ENCODE data around the gene MORF4L1. TPM values are rescaled to one million over a fixed set of nuclear protein-coding genes. Genes with fewer than 3 reads are reported as not detected.

Gene MORF4L1
- total RNA-seq, 4 donors from 2014 or later, result 149 to 330 (median 235) TPM

DNA sequence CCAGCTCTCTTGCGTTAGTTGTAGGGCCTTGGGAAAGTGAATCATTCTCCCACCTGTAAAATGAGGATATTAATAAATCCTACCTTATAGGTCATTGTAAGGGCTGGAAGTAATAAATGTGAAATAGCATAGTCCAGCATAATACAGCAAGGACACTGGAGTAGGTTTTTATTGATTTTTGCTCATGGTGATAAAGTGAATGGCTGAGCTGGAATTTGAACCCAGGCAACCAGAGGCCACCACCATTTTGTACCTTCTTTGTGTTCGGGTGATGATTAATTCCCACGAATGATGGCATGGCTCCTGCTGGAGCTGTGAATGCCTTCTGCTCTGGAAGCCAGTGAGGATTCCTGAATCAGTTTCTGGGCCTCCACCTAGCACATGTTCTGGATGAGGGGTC lies 40.3 kb downstream of the MORF4L1 start:
- no peak for TF ChIP-seq POLR2A (IDR thresholded peaks at IDR 0.05)
- no peak for TF ChIP-seq POLR2AphosphoS5 (IDR thresholded peaks at IDR 0.05)
- TF ChIP-seq EP300 (IDR thresholded peaks at IDR 0.05; ENCODE audit: low read depth), result no peak
- no peak for TF ChIP-seq CTCF (IDR thresholded peaks at IDR 0.05)
- intact Hi-C loops (cut with DNase I; ENCODE audit: low total_unique reads) (loop anchor here (5.0 kb wide), 1 partner anchor 64 kb away; no protein-coding TSS in a partner anchor), in situ Hi-C loops (cut with MboI; ENCODE audit: low pct_ligation_motif_present in 1 of 4, low pct_unique_long_range_greater_than_20kb in 1 of 4, low sequenced_read_pairs in 3 of 4) (loop anchor here in 3 of 4 donors (25.0 kb wide), 1 partner anchor 274 kb away; no protein-coding TSS in a partner anchor)
- Histone ChIP-seq H3K4me1 (peaks cover 13 to 29% (median 18%) of the 10 kb centered on the region in 4 donors), H3K4me3 (no peak overlapping the region), H3K36me3 (peaks cover 0 to 6% (median 0%) of the 10 kb centered on the region in 4 donors), H3K9me3 (no peaks in the 10 kb centered on the region), H3K27me3 (no peaks in the 10 kb centered on the region), H3K27ac (peak overlapping the region in 1 of 4 donors; percentile 75)
- WGBS, 2 donors (ENCODE audit: low coverage in 1 of 2), result 95 to 100% methylated on average over 1 to 3 of the region's 3 CpGs
- DNase-seq, result no peak

GRCh38 chr15:78914027-78914764 lies 41.5 kb downstream of the MORF4L1 start:
- Histone ChIP-seq H3K36me3 (peaks cover 0 to 6% (median 0%) of the 10 kb centered on the region in 4 donors), H3K27me3 (no peaks in the 10 kb centered on the region), H3K4me1 (peaks cover 13 to 29% (median 18%) of the 10 kb centered on the region in 4 donors), H3K4me3 (no peak overlapping the region), H3K27ac (peak overlapping the region; percentile 44 to 81 (median 69)), H3K9me3 (no peaks in the 10 kb centered on the region)
- intact Hi-C loops (cut with DNase I; ENCODE audit: low total_unique reads) (loop anchor here (5.0 kb wide), 1 partner anchor 63 kb away; no protein-coding TSS in a partner anchor), in situ Hi-C loops (cut with MboI; ENCODE audit: low pct_ligation_motif_present in 1 of 4, low pct_unique_long_range_greater_than_20kb in 1 of 4, low sequenced_read_pairs in 3 of 4) (loop anchor here in 3 of 4 donors (25.0 kb wide), 1 partner anchor 273 kb away; no protein-coding TSS in a partner anchor)
- no peak for DNase-seq
- 65 to 78% methylated on average over 3 to 13 of the region's 13 CpGs for WGBS, 2 donors (ENCODE audit: low coverage in 1 of 2)
- peak; percentile 29 to 42 (median 39) for TF ChIP-seq CTCF (IDR thresholded peaks at IDR 0.05)
- TF ChIP-seq EP300 (IDR thresholded peaks at IDR 0.05; ENCODE audit: low read depth), result peak; percentile 32
- peak in 2 of 3 donors; percentile 2 to 17 for TF ChIP-seq POLR2AphosphoS5 (IDR thresholded peaks at IDR 0.05)
- no peak for TF ChIP-seq POLR2A (IDR thresholded peaks at IDR 0.05)

GRCh38 chr15:78915341-78916087 lies 42.8 kb downstream of the MORF4L1 start:
- Histone ChIP-seq H3K4me3 (no peak overlapping the region), H3K4me1 (peaks cover 13 to 29% (median 18%) of the 10 kb centered on the region in 4 donors), H3K27me3 (no peaks in the 10 kb centered on the region), H3K9me3 (no peaks in the 10 kb centered on the region), H3K36me3 (peaks cover 0 to 9% (median 0%) of the 10 kb centered on the region in 4 donors), H3K27ac (peak overlapping the region; percentile 44 to 81 (median 69))
- 69 to 75% methylated on average over 7 to 12 of the region's 12 CpGs for WGBS, 2 donors (ENCODE audit: low coverage in 1 of 2)
- in situ Hi-C loops (cut with MboI; ENCODE audit: low pct_ligation_motif_present in 1 of 4, low pct_unique_long_range_greater_than_20kb in 1 of 4, low sequenced_read_pairs in 3 of 4), result loop anchor here in 3 of 4 donors (25.0 kb wide), 1 partner anchor 272 kb away; no protein-coding TSS in a partner anchor
- intact Hi-C loops (cut with DNase I; ENCODE audit: low total_unique reads), result no loop called here
- TF ChIP-seq POLR2AphosphoS5 (IDR thresholded peaks at IDR 0.05) (peak in 1 of 3 donors; percentile 46), EP300 (IDR thresholded peaks at IDR 0.05; ENCODE audit: low read depth) (no peak)
- DNase-seq, result peak; percentile 37

DNA sequence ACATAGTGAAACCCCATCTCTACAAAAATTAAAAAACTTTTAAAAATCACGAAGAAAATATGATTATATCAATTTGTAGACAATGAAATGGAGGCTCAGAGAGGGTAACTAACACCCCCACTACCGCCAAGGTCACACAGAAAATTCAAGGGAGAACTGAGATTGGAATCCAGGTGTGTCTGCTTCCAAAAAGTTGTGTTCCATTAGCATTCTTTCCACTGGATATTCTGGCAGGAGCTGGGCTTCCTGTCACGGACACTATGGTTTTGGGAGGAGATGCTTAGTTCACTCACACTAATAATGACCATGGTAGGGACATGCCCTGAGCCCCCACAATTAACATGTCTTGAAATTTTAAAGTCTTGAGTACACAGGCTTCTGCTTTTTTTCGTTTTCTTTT lies 43.4 kb downstream of the MORF4L1 start:
- H3K27ac ChIP-seq, result peak overlapping the region; percentile 44 to 81 (median 69)
- 76 to 80% methylated on average over 4 of the region's 4 CpGs for WGBS, 2 donors (ENCODE audit: low coverage in 1 of 2)

More for the DNA sequence above, 43.4 kb downstream of the MORF4L1 start:
- Histone ChIP-seq H3K27me3 (no peaks in the 10 kb centered on the region), H3K4me3 (no peak overlapping the region), H3K4me1 (peaks cover 13 to 29% (median 18%) of the 10 kb centered on the region in 4 donors), H3K36me3 (peaks cover 0 to 6% (median 2%) of the 10 kb centered on the region in 4 donors), H3K9me3 (no peaks in the 10 kb centered on the region)
- intact Hi-C loops (cut with DNase I; ENCODE audit: low total_unique reads) (no loop called here), in situ Hi-C loops (cut with MboI; ENCODE audit: low pct_ligation_motif_present in 1 of 4, low pct_unique_long_range_greater_than_20kb in 1 of 4, low sequenced_read_pairs in 3 of 4) (loop anchor here in 3 of 4 donors (25.0 kb wide), 1 partner anchor 271 kb away; no protein-coding TSS in a partner anchor)
- TF ChIP-seq POLR2A (IDR thresholded peaks at IDR 0.05) (no peak), POLR2AphosphoS5 (IDR thresholded peaks at IDR 0.05) (no peak), CTCF (IDR thresholded peaks at IDR 0.05) (no peak), EP300 (IDR thresholded peaks at IDR 0.05; ENCODE audit: low read depth) (no peak)
- no peak for DNase-seq
